HepG2 (cell line): Measurements from ENCODE around the gene HYDIN. TPM values are rescaled to one million over a fixed set of nuclear protein-coding genes. Genes with fewer than 3 reads are reported as not detected.

Experiments
- ATAC-seq: fragments of 200-7000 bp; cut with Tn5 transposase; 3 replicates; pipeline ENCODE4 v1.9.1; 2020; ENCODE audit warnings: mild to moderate bottlenecking, moderate library complexity
- BruUV-seq: library from RNA; stranded (reverse); fragments of 400-500 nt; replicated peaks from 2 replicates; lab custom pipeline; 2021; lab: Mats Ljungman, UMichigan
- CTCF ChIA-PET: fragments of 300-600 bp; formaldehyde crosslinking; extraction: SDS; loops from one replicate; lab custom pipeline; 2021; ENCODE audit warnings: low total read pairs, inconsistent platforms, low intra/inter-chr PET ratio; lab: Yijun Ruan, JAX
- POLR2A ChIA-PET: fragments of 350-600 bp; sonication (Branson Sonifier 250); formaldehyde crosslinking; loops from one replicate; lab custom pipeline; 2020; ENCODE audit warnings: antibody characterized with exemption, inconsistent platforms; lab: Yijun Ruan, JAX
- DNase-seq: peaks from one replicate; pipeline ENCODE4 v3.0.0-alpha.2; 2015; ENCODE audit warnings: low spot score
- FAIRE-seq: peaks from 3 replicates; lab custom pipeline; 2011; peaks lifted over from hg19 to GRCh38; lab: Jason Lieb, UNC
- H2AFZ ChIP-seq: one replicate; pipeline ENCODE4 v1.6.1; 2011; ENCODE audit warnings: low read length, inconsistent platforms
- H3K27ac ChIP-seq: fragments of 300-600 bp; 3 replicates; pipeline ENCODE4 v1.8.0; 2011; ENCODE audit warnings: mixed run types, mild to moderate bottlenecking, mixed read lengths, low read length, inconsistent platforms; ENCODE audit not compliant: insufficient read depth; ENCODE audit errors: extremely low read length
- H3K27me3 ChIP-seq, 2 experiments: fragments of 200-600 bp in 1 of 2; 2 replicates in 1 of 2; 3 replicates in 1 of 2; pipeline versions ENCODE4 v1.6.0 to v1.8.0; 2011; ENCODE audit warnings: low read length in 2 of 2, mild to moderate bottlenecking in 2 of 2, moderate library complexity in 2 of 2, inconsistent platforms in 1 of 2; ENCODE audit not compliant: insufficient read depth in 2 of 2, control insufficient read depth in 1 of 2
- H3K36me3 ChIP-seq, 2 experiments: fragments of 200-600 bp in 1 of 2; replicated peaks in 1 of 2; 2 replicates in 1 of 2; 3 replicates in 1 of 2; pipeline versions ENCODE4 v1.5.1 to v1.8.0; 2011; ENCODE audit warnings: low read length in 2 of 2, inconsistent platforms in 1 of 2; ENCODE audit not compliant: insufficient read depth in 2 of 2, control insufficient read depth in 1 of 2
- H3K4me1 ChIP-seq: 2 replicates; pipeline ENCODE4 v1.5.1; 2012; ENCODE audit warnings: low read length, inconsistent platforms; ENCODE audit not compliant: insufficient read depth
- H3K4me2 ChIP-seq: 2 replicates; pipeline ENCODE4 v1.6.0; 2011; ENCODE audit warnings: low read depth, low read length, inconsistent platforms
- H3K4me3 ChIP-seq, 3 experiments: fragments of 200-600 bp in 1 of 3; sonication (generic), shearing (Covaris generic) in 1 of 3; replicated peaks in 1 of 3; 2 replicates each; pipeline ENCODE4 v1.5.1; 2011 to 2016; ENCODE audit warnings: low read length in 3 of 3, inconsistent platforms in 2 of 3, low read depth in 2 of 3, mild to moderate bottlenecking in 2 of 3, control low read depth in 1 of 3, mixed read lengths in 1 of 3; ENCODE audit not compliant: insufficient read depth in 1 of 3
- H3K79me2 ChIP-seq: one replicate; pipeline ENCODE4 v1.6.1; 2011; ENCODE audit warnings: low read length, inconsistent platforms; ENCODE audit not compliant: insufficient read depth
- H3K9ac ChIP-seq: 2 replicates; pipeline ENCODE4 v1.6.0; 2011; ENCODE audit warnings: mild to moderate bottlenecking, low read depth, low read length, inconsistent platforms; ENCODE audit not compliant: insufficient read depth
- H3K9me3 ChIP-seq: 2 replicates; pipeline ENCODE4 v1.5.1; 2012; ENCODE audit warnings: mild to moderate bottlenecking, low read length
- H4K20me1 ChIP-seq: 2 replicates; pipeline ENCODE4 v1.6.0; 2011; ENCODE audit warnings: inconsistent platforms, mild to moderate bottlenecking, low read length, moderate library complexity; ENCODE audit not compliant: insufficient read depth
- DNMT3B ChIP-seq: conservative IDR thresholded peaks from 2 replicates; pipeline ENCODE4 v1.6.1; 2016; ENCODE audit warnings: missing biosample characterization, control low read depth
- KMT2A ChIP-seq: sonication (generic); formaldehyde crosslinking; IDR thresholded peaks from 2 replicates; pipeline ENCODE4 v1.4.0; 2020; ENCODE audit warnings: missing genetic modification reagents
- MLXIP ChIP-seq: sonication (generic); formaldehyde crosslinking; IDR thresholded peaks from 2 replicates; pipeline ENCODE4 v1.9.0; 2021; ENCODE audit warnings: missing genetic modification reagents, borderline replicate concordance
- MNT ChIP-seq: fragments of 450-650 bp; IDR thresholded peaks from 2 replicates; pipeline ENCODE4 v1.6.1; 2016
- PTBP1 ChIP-seq: fragments of 200-400 bp; formaldehyde crosslinking; IDR thresholded peaks from 2 replicates; pipeline ENCODE4 v1.6.1; 2018; ENCODE audit warnings: low read length, low read depth; ENCODE audit not compliant: poor library complexity, severe bottlenecking
- SKI ChIP-seq: fragments of 450-650 bp; IDR thresholded peaks from one replicate; pipeline ENCODE4 v1.6.1; 2018; ENCODE audit warnings: mild to moderate bottlenecking; ENCODE audit not compliant: partially characterized antibody
- TAF1 ChIP-seq: sonication (generic); formaldehyde crosslinking; IDR thresholded peaks from 2 replicates; pipeline ENCODE4 v1.4.0; 2020; ENCODE audit warnings: missing genetic modification reagents
- ZMYM3 ChIP-seq: sonication (generic); formaldehyde crosslinking; IDR thresholded peaks from 2 replicates; pipeline ENCODE4 v1.5.1; 2020; ENCODE audit warnings: mild to moderate bottlenecking, missing genetic modification reagents
- ZNF136 ChIP-seq: sonication (generic); formaldehyde crosslinking; IDR thresholded peaks from 2 replicates; pipeline ENCODE4 v1.8.1; 2022; ENCODE audit warnings: low read depth, mild to moderate bottlenecking, moderate library complexity, missing genetic modification reagents
- ZNF292 ChIP-seq: sonication (generic); formaldehyde crosslinking; IDR thresholded peaks from 2 replicates; pipeline ENCODE4 v1.8.1; 2022; ENCODE audit warnings: mild to moderate bottlenecking, low read depth, missing genetic modification reagents, borderline replicate concordance
- ZNF326 ChIP-seq: sonication (generic); formaldehyde crosslinking; IDR thresholded peaks from 2 replicates; pipeline ENCODE4 v1.4.0; 2020; ENCODE audit warnings: missing genetic modification reagents, borderline replicate concordance
- ZNF674 ChIP-seq: sonication (generic); formaldehyde crosslinking; IDR thresholded peaks from 2 replicates; pipeline ENCODE4 v1.5.0; 2020; ENCODE audit warnings: low read depth, mild to moderate bottlenecking, missing genetic modification reagents
- WGBS: methylation state at CpG from one replicate; pipeline ENCODE4 v1.1.6; 2017; ENCODE audit warnings: low lambda C conversion rate; 5-methylcytosine and 5-hydroxymethylcytosine counted together
- in situ Hi-C: cut with HindIII; loops from 2 replicates; pipeline ENCODE4 v1.10.0; 2017; ENCODE audit warnings: low pct_unique_long_range_greater_than_20kb; ENCODE audit not compliant: extremely low pct_ligation_motif_present
- intact Hi-C: fragments of 100-400 bp; cut with micrococcal nuclease; formaldehyde crosslinking; loops from one replicate; pipeline ENCODE4 v1.10.0; 2022; ENCODE audit not compliant: unreplicated experiment
- polyA plus RNA-seq, 8 experiments: library from polyadenylated mRNA; depleted of rRNA in 3 of 8; stranded (reverse) in 7 of 8; unstranded in 1 of 8; fragments of >200 nt; fragmentation: Illumina TruSeq in 4 of 8; extraction: Trizol in 4 of 8; gene quantifications; 2 replicates each; pipeline versions ENCODE4 v1.2.1 to v1.2.3, GENCODE V29; 2011 to 2016; ENCODE audit warnings: low read depth in 4 of 8, missing spikeins in 1 of 8, mixed read lengths in 1 of 8; ENCODE audit not compliant: insufficient read depth in 1 of 8
- total RNA-seq, 5 experiments: library from RNA; depleted of rRNA; stranded (reverse); fragments of >200 nt; fragmentation: Illumina TruSeq; extraction: Trizol; gene quantifications; 2 replicates each; pipeline ENCODE4 v1.2.3, GENCODE V29; 2016; ENCODE audit warnings: low read depth in 1 of 5
- TF ChIP-seq, protein P1 (sequence below): sonication (generic); formaldehyde crosslinking; conservative IDR thresholded peaks from 2 replicates; pipeline ENCODE4 v1.8.0; 2022; ENCODE audit warnings: mild to moderate bottlenecking, moderate library complexity, missing genetic modification reagents

The HYDIN gene
- total and polyA plus RNA-seq, 2 of the 13 experiments (the other 11 are each of a cell fraction or from before 2014, with no cell fraction given): not detected

DNA sequence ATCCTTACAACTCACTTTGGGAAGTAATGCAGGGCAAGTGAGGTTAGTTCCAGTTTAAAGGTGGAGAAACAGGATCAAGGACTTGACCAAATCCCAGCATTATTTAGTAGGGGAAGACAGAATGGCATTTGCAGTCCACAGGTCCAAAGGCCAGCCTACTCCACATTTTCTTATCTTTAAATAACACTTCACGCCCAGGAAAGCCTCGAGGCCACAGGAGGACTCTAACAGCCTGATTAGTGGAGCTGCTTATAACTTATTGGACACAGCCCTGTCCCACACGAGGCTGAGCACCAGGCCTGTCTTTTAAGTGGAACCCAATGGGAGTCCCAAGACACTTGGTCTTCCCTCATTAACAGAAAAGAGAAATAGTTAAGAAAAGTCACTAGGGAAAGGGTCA, 12.1 kb upstream of the HYDIN start (continued):
- TF ChIP-seq ZMYM3 (no peak), ZNF674 (CRISPR knock-in tag) (no peak), ZNF292 (CRISPR knock-in tag) (no peak), PTBP1 (no peak)

DNA sequence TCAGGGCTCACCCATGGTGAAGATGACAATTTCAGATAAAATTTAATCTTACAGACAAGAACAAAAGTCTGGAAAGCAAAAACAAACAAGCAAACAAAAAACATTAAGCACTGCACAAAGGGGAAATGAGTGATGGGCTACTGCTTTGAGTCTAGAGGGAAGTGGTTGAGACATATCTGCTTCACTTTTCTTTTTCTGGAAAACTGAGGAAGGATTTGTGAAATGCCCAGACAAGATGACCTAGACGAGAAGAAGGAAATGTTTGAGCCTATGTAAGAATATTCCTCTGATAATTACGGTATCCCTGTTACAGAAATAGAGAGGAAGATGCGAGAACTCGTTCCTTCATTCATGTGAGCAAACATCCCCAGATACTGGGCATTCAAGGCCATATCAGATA, 11.5 kb upstream of the HYDIN start:
- TF ChIP-seq ZNF326 (CRISPR knock-in tag): no peak
- no peak for TF ChIP-seq MNT
- no peak for TF ChIP-seq KMT2A (CRISPR knock-in tag)
- TF ChIP-seq SKI: no peak
- no peak for TF ChIP-seq DNMT3B (CRISPR knock-in tag)
- TF ChIP-seq, protein P1, sequence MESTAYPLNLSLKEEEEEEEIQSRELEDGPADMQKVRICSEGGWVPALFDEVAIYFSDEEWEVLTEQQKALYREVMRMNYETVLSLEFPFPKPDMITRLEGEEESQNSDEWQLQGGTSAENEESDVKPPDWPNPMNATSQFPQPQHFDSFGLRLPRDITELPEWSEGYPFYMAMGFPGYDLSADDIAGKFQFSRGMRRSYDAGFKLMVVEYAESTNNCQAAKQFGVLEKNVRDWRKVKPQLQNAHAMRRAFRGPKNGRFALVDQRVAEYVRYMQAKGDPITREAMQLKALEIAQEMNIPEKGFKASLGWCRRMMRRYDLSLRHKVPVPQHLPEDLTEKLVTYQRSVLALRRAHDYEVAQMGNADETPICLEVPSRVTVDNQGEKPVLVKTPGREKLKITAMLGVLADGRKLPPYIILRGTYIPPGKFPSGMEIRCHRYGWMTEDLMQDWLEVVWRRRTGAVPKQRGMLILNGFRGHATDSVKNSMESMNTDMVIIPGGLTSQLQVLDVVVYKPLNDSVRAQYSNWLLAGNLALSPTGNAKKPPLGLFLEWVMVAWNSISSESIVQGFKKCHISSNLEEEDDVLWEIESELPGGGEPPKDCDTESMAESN (CRISPR knock-in tag): no peak
- no peak for TF ChIP-seq TAF1 (CRISPR knock-in tag)
- no peak for TF ChIP-seq ZNF136 (CRISPR knock-in tag)
- TF ChIP-seq MLXIP: no peak
- Histone ChIP-seq H3K27ac (no peak overlapping the region), H3K9me3 (no peaks in the 10 kb centered on the region), H2AFZ (no peak overlapping the region), H3K4me1 (no peaks in the 10 kb centered on the region), H3K79me2 (no peaks in the 10 kb centered on the region), H4K20me1 (no peaks in the 10 kb centered on the region), H3K36me3 (no peaks in the 10 kb centered on the region), H3K4me2 (no peak overlapping the region), H3K9ac (no peak overlapping the region), H3K4me3 (no peak overlapping the region), H3K27me3 (peaks cover 0 to 7% of the 10 kb centered on the region in 2 experiments; a peak in 1 of 5 replicates)
- in situ Hi-C loops: no loop called here
- POLR2A ChIA-PET: no interaction called here
- DNase-seq (no peak), ATAC-seq (no peak), FAIRE-seq (no peak)
- intact Hi-C loops: no loop called here
- WGBS: 30% methylated on average over 4 of the region's 4 CpGs
- CTCF ChIA-PET: no interaction called here
- no TSS peak for BruUV-seq
